CD4-positive, alpha-beta T cell (primary cell): ENCODE measurements around the gene SEMA6C. TPM values are rescaled to one million over a fixed set of nuclear protein-coding genes. Genes with fewer than 3 reads are reported as not detected.
A peak's percentile ranks its signal among the peaks of the same experiment; 100 is the strongest.

Source experiments
- ATAC-seq: fragments of 200-7000 bp; cut with Tn5 transposase; one replicate; pipeline ENCODE4 v1.10.0; 2022; ENCODE audit warnings: mild to moderate bottlenecking; ENCODE audit not compliant: poor library complexity
- CTCF ChIA-PET: fragments of 350-600 bp; sonication (Branson Sonifier 250); formaldehyde crosslinking; loops from one replicate; lab custom pipeline; 2021; ENCODE audit warnings: antibody characterized with exemption, inconsistent platforms; lab: Charles Lee
- POLR2A ChIA-PET: fragments of 350-600 bp; sonication (Branson Sonifier 250); formaldehyde crosslinking; loops from one replicate; lab custom pipeline; 2021; ENCODE audit warnings: antibody characterized with exemption, inconsistent platforms; lab: Charles Lee
- DNase-seq, 14 experiments: peaks; one replicate each; pipeline ENCODE4 v3.0.0-alpha.2; 2013 to 2020; ENCODE audit warnings: mixed read lengths in 2 of 14
- H3K27ac ChIP-seq, 2 donors: one replicate each; pipeline versions ENCODE4 v1.5.1 to v1.7.0; 2013; ENCODE audit warnings: low read length in 2 of 2, low read depth in 1 of 2, mild to moderate bottlenecking in 1 of 2
- H3K27me3 ChIP-seq, 2 experiments: 1 replicate in 1 of 2; 2 replicates in 1 of 2; pipeline versions ENCODE4 v1.6.1 to v1.7.0; 2013; ENCODE audit warnings: low read length in 2 of 2, control low read depth in 1 of 2, mild to moderate bottlenecking in 1 of 2, moderate library complexity in 1 of 2; ENCODE audit not compliant: insufficient read depth in 2 of 2, control insufficient read depth in 1 of 2
- H3K36me3 ChIP-seq: one replicate; pipeline ENCODE4 v1.6.1; 2013; ENCODE audit warnings: low read length, control low read depth; ENCODE audit not compliant: insufficient read depth
- H3K4me1 ChIP-seq: one replicate; pipeline ENCODE4 v1.6.1; 2013; ENCODE audit warnings: low read length, control low read depth; ENCODE audit not compliant: insufficient read depth
- H3K4me3 ChIP-seq: one replicate; pipeline ENCODE4 v1.5.1; 2013; ENCODE audit warnings: mild to moderate bottlenecking, low read length, moderate library complexity
- H3K9me3 ChIP-seq, 2 experiments: 1 replicate in 1 of 2; 2 replicates in 1 of 2; pipeline versions ENCODE4 v1.6.1 to v1.7.0; 2013; ENCODE audit warnings: low read length in 2 of 2, mild to moderate bottlenecking in 2 of 2, control low read depth in 1 of 2, moderate library complexity in 1 of 2; ENCODE audit not compliant: control insufficient read depth in 1 of 2, insufficient read depth in 1 of 2
- H3K27ac Mint-ChIP-seq: one replicate; pipeline ENCODE4 v1.8.0; 2020; ENCODE audit warnings: mixed read lengths
- H3K27me3 Mint-ChIP-seq: one replicate; pipeline ENCODE4 v1.8.0; 2021; ENCODE audit warnings: mixed read lengths
- H3K36me3 Mint-ChIP-seq: one replicate; pipeline ENCODE4 v1.8.0; 2021; ENCODE audit warnings: low read depth, mixed read lengths
- H3K4me1 Mint-ChIP-seq: one replicate; pipeline ENCODE4 v1.8.0; 2021; ENCODE audit warnings: low read depth, mixed read lengths
- H3K4me3 Mint-ChIP-seq: one replicate; pipeline ENCODE4 v1.8.0; 2020; ENCODE audit warnings: mild to moderate bottlenecking, mixed read lengths
- H3K9me3 Mint-ChIP-seq: one replicate; pipeline ENCODE4 v1.8.0; 2020; ENCODE audit warnings: mixed read lengths
- CTCF ChIP-seq: fragments of 200-600 bp; IDR thresholded peaks from one replicate; pipeline ENCODE4 v1.8.0; 2022; ENCODE audit warnings: antibody characterized with exemption, mild to moderate bottlenecking
- intact Hi-C, 2 experiments: fragments of 100-400 bp; cut with DNase I in 1 of 2; cut with micrococcal nuclease in 1 of 2; formaldehyde crosslinking; loops; one replicate each; pipeline versions ENCODE4 v1.15.1 to v1.9.0; 2023 to 2025; cut with DNase I, micrococcal nuclease
- total RNA-seq, 174 experiments: library from RNA in 2 of 174; stranded (reverse) in 2 of 174; gene quantifications; one replicate each; pipeline ENCODE4 v1.2.3 and lab custom pipeline; 2021 to 2026

The SEMA6C gene
- total RNA-seq, 2 experiments from 2014 or later, result 3.8 to 5.5 TPM

- peak overlapping the region; percentile 99 for H3K4me3 Mint-ChIP-seq
- intact Hi-C loops, result loop anchor here (5.0 to 10.0 kb wide), 3 partner anchors 152 to 694 kb away; partner anchors contain the start of genes ENSA (in 1 of the 2), MINDY1 (in 1 of the 2) and PRUNE1 (in 1 of the 2)
- Histone ChIP-seq H3K4me3 (peak overlapping the region; percentile 77), H3K36me3 (peaks cover 32% of the 10 kb centered on the region), H3K4me1 (peaks cover 59% of the 10 kb centered on the region), H3K27me3 (no peaks in the 10 kb centered on the region), H3K27ac (peak overlapping the region; percentile 29 to 56), H3K9me3 (no peaks in the 10 kb centered on the region)
- H3K27ac Mint-ChIP-seq, result peak overlapping the region; percentile 85
- POLR2A ChIA-PET, result interaction anchor here (0.7 to 4.3 kb wide), 10 partner anchors 8 to 123 kb away, joined by 3 to 64 read pairs (median 16); partner anchors contain the start of genes C1orf56, CDC42SE1, LYSMD1 and MLLT11
- ATAC-seq (no peak), DNase-seq (peak in 1 of 14 experiments; percentile 43)
- H3K9me3 Mint-ChIP-seq, result no peaks in the 10 kb centered on the region
- H3K4me1 Mint-ChIP-seq, result peaks cover 73% of the 10 kb centered on the region
- CTCF ChIA-PET, result interaction anchor here (1.0 to 7.8 kb wide), 3 partner anchors 57 to 163 kb away, joined by 3 to 61 read pairs (median 49); no protein-coding TSS in a partner anchor
- peaks cover 64% of the 10 kb centered on the region for H3K36me3 Mint-ChIP-seq
- no peaks in the 10 kb centered on the region for H3K27me3 Mint-ChIP-seq
- TF ChIP-seq CTCF, result no peak
These were observed 12.4 kb upstream of the SEMA6C start for GRCh38 chr1:151158751-151159251.

- H3K9me3 ChIP-seq, result no peaks in the 10 kb centered on the region
- no peaks in the 10 kb centered on the region for H3K27me3 ChIP-seq
- H3K36me3 Mint-ChIP-seq, result peaks cover 60% of the 10 kb centered on the region
- ATAC-seq, result no peak
- no peaks in the 10 kb centered on the region for H3K9me3 Mint-ChIP-seq
- TF ChIP-seq CTCF, result no peak
- peaks cover 57% of the 10 kb centered on the region for H3K4me1 ChIP-seq
- peak overlapping the region; percentile 29 to 56 for H3K27ac ChIP-seq
- peak overlapping the region; percentile 99 for H3K4me3 Mint-ChIP-seq
- peak in 2 of 14 experiments; percentile 28 to 30 for DNase-seq
- H3K27ac Mint-ChIP-seq, result peak overlapping the region; percentile 85
- intact Hi-C loops, result loop anchor here (5.0 to 10.0 kb wide), 3 partner anchors 151 to 694 kb away; partner anchors contain the start of genes ENSA (in 1 of the 2), MINDY1 (in 1 of the 2) and PRUNE1 (in 1 of the 2)
- peaks cover 32% of the 10 kb centered on the region for H3K36me3 ChIP-seq
- H3K4me1 Mint-ChIP-seq, result peaks cover 73% of the 10 kb centered on the region
- ChIA-PET CTCF (interaction anchor here (0.7 to 7.8 kb wide), 4 partner anchors 57 to 162 kb away, joined by 3 to 61 read pairs (median 26); no protein-coding TSS in a partner anchor), POLR2A (interaction anchor here (0.9 to 4.3 kb wide), 17 partner anchors 8 to 461 kb away, joined by 3 to 64 read pairs (median 13); partner anchors contain the start of genes C1orf56, CDC42SE1, GOLPH3L and LYSMD1)
- no peaks in the 10 kb centered on the region for H3K27me3 Mint-ChIP-seq
- H3K4me3 ChIP-seq, result peak overlapping the region; percentile 77
These were observed 11.9 kb upstream of the SEMA6C start for GRCh38 chr1:151158326-151158725.

GRCh38 chr1:151157067-151157531 lies 10.7 kb upstream of the SEMA6C start:
- peaks cover 29% of the 10 kb centered on the region for H3K36me3 ChIP-seq
- peak overlapping the region; percentile 56 to 70 for H3K27ac ChIP-seq
- peak overlapping the region; percentile 77 for H3K4me3 ChIP-seq
- CTCF ChIA-PET, result interaction anchor here (1.2 to 7.8 kb wide), 4 partner anchors 56 to 132 kb away, joined by 3 to 61 read pairs (median 32); partner anchors contain the start of gene GABPB2
- no peaks in the 10 kb centered on the region for H3K9me3 ChIP-seq
- H3K4me3 Mint-ChIP-seq, result peak overlapping the region; percentile 99
- H3K27me3 ChIP-seq, result no peaks in the 10 kb centered on the region
- no peak for TF ChIP-seq CTCF
- peaks cover 51% of the 10 kb centered on the region for H3K36me3 Mint-ChIP-seq
- intact Hi-C loops, result loop anchor here (2.0 to 10.0 kb wide), 4 partner anchors 150 to 692 kb away; partner anchors contain the start of genes ENSA (in 1 of the 2), MINDY1 (in 1 of the 2) and PRUNE1 (in 1 of the 2)
- H3K9me3 Mint-ChIP-seq, result no peaks in the 10 kb centered on the region
- peak overlapping the region; percentile 85 for H3K27ac Mint-ChIP-seq
- peaks cover 57% of the 10 kb centered on the region for H3K4me1 ChIP-seq
- no peaks in the 10 kb centered on the region for H3K27me3 Mint-ChIP-seq
- ATAC-seq, result peak; percentile 54
- DNase-seq, result peak in 13 of 14 experiments; percentile 27 to 89 (median 63)
- peaks cover 63% of the 10 kb centered on the region for H3K4me1 Mint-ChIP-seq
- POLR2A ChIA-PET, result interaction anchor here (0.6 to 4.3 kb wide), 36 partner anchors 9 to 793 kb away, joined by 3 to 64 read pairs (median 5); partner anchors contain the start of genes CDC42SE1, GABPB2, GOLPH3L and LYSMD1
